ENCODE data around the gene CELF5. TPM values are rescaled to one million over a fixed set of nuclear protein-coding genes. Genes with fewer than 3 reads are reported as not detected.
"Not testable (repeated sequence)": the region's sequence is repeated elsewhere in the genome, so short reads cannot be mapped to it uniquely, and the experiment has no call there.

CELF5 gene
- total and polyA plus RNA-seq, 7 donors = under 0.01 to 1.1 (median 0.37) TPM; not detected in 1

GRCh38 chr19:3202346-3202745 lies 22.1 kb upstream of the CELF5 start:
- no peaks in the 10 kb centered on the region for H3K4me1 ChIP-seq
- no peak overlapping the region for H3K4me3 ChIP-seq
- H3K27me3 ChIP-seq = no peaks in the 10 kb centered on the region
- H3K36me3 ChIP-seq = peaks cover 0 to 54% (median 21%) of the 10 kb centered on the region in 4 donors
- no peaks in the 10 kb centered on the region for H3K9me3 ChIP-seq
- WGBS, 2 donors = 90 to 91% methylated on average over 12 of the region's 12 CpGs
- intact Hi-C loops (cut with DNase I) = no loop called here
- no peak for DNase-seq
- TF ChIP-seq POLR2A (IDR thresholded peaks at IDR 0.05) (no peak), CTCF (IDR thresholded peaks at IDR 0.05) (no peak), POLR2AphosphoS5 (IDR thresholded peaks at IDR 0.05) (no peak), EP300 (IDR thresholded peaks at IDR 0.05) (no peak)
- H3K27ac ChIP-seq = no peak overlapping the region

DNA sequence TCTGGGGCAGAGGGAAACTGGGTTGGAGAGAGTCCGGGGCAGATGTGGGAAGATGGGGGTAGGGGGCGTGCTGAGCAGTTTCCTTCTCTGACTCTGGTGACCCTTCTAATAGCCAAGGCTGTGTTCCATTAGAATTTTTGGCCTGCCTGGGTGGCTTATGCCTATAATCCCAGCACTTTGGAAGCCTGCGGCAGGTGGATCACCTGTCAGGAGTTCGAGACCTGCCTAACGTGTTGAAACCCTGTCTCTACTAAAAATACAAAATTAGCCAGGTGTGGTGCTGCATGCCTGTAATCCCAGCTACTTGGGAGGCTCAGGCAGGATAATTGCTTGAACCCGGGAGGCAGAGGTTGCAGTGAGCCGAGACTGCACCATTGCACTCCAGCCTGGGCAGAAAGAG lies 21.6 kb upstream of the CELF5 start:
- H3K27me3 ChIP-seq; H3K4me3 ChIP-seq; H3K4me1 ChIP-seq; H3K9me3 ChIP-seq; H3K27ac ChIP-seq; DNase-seq; intact Hi-C loops (cut with DNase I): not testable (repeated sequence)
- WGBS, 2 donors = 93% methylated on average over 7 of the region's 7 CpGs
- peaks cover 0 to 59% (median 26%) of the 10 kb centered on the region in 4 donors for H3K36me3 ChIP-seq

DNA sequence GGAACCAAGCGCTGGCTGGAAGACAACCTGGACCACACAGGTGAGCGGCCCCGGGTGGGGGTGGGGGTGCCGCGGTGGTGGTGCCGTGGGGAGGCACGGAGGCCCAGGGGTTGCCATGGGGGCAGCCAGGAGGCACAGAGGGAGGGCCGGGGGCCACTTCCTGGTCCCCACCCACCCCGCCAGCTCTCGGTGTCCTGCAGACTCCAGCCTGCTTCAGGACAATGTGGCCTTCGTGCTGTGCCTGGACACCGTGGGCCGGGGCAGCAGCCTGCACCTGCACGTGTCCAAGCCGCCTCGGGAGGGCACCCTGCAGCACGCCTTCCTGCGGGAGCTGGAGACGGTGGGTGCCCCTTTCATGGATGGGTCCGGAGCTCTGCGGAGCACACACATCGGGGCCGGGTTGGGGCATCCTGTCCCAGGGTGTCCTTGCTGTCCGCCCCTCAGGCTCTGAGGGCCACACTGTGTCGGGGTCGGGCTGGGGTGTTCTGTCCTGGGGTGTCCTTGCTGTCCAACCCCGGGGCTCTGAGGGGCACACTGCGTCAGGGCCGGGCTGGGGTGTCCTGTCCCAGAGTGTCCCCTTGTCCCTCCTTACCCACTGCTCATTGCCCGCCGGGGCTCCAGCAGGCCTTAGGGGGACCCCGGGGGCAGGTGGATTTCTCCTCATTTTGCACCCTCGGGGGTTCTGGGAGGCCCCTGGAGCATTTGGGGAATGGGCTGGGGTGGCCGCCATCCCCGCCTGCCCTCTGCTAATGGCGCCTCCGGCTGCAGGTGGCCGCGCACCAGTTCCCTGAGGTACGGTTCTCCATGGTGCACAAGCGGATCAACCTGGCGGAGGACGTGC lies 20.4 kb upstream of the CELF5 start:
- TF ChIP-seq EP300 (IDR thresholded peaks at IDR 0.05) (no peak), CTCF (IDR thresholded peaks at IDR 0.05) (no peak), POLR2A (IDR thresholded peaks at IDR 0.05) (no peak), POLR2AphosphoS5 (IDR thresholded peaks at IDR 0.05) (no peak)
- intact Hi-C loops (cut with DNase I) = no loop called here
- H3K9me3 ChIP-seq = no peaks in the 10 kb centered on the region
- H3K27me3 ChIP-seq = no peaks in the 10 kb centered on the region
- no peak overlapping the region for H3K27ac ChIP-seq
- H3K4me1 ChIP-seq = no peaks in the 10 kb centered on the region
- 95 to 96% methylated on average over 43 of the region's 43 CpGs for WGBS, 2 donors
- no peak overlapping the region for H3K4me3 ChIP-seq
- DNase-seq = no peak
- H3K36me3 ChIP-seq = peaks cover 0 to 58% (median 27%) of the 10 kb centered on the region in 4 donors

- Histone ChIP-seq H3K27ac (no peak overlapping the region), H3K4me1 (no peaks in the 10 kb centered on the region), H3K27me3 (no peaks in the 10 kb centered on the region), H3K36me3 (peaks cover 0 to 54% (median 27%) of the 10 kb centered on the region in 4 donors), H3K9me3 (no peaks in the 10 kb centered on the region), H3K4me3 (no peak overlapping the region)
- TF ChIP-seq EP300 (IDR thresholded peaks at IDR 0.05) (no peak), POLR2A (IDR thresholded peaks at IDR 0.05) (no peak), CTCF (IDR thresholded peaks at IDR 0.05) (no peak), POLR2AphosphoS5 (IDR thresholded peaks at IDR 0.05) (no peak)
- DNase-seq = no peak
- intact Hi-C loops (cut with DNase I) = no loop called here
- 93 to 95% methylated on average over 35 of the region's 35 CpGs for WGBS, 2 donors
Observed at GRCh38 chr19:3204646-3205275, 19.7 kb upstream of the CELF5 start.

GRCh38 chr19:3206216-3206953 lies 18.1 kb upstream of the CELF5 start:
- no peaks in the 10 kb centered on the region for H3K27me3 ChIP-seq
- intact Hi-C loops (cut with DNase I) = no loop called here
- no peaks in the 10 kb centered on the region for H3K9me3 ChIP-seq
- no peak overlapping the region for H3K27ac ChIP-seq
- TF ChIP-seq POLR2A (IDR thresholded peaks at IDR 0.05) = no peak
- TF ChIP-seq EP300 (IDR thresholded peaks at IDR 0.05) = no peak
- no peak for TF ChIP-seq CTCF (IDR thresholded peaks at IDR 0.05)
- no peak for TF ChIP-seq POLR2AphosphoS5 (IDR thresholded peaks at IDR 0.05)
- no peak overlapping the region for H3K4me3 ChIP-seq
- H3K36me3 ChIP-seq = peaks cover 0 to 48% (median 27%) of the 10 kb centered on the region in 4 donors
- 95% methylated on average over 28 of the region's 28 CpGs for WGBS, 2 donors
- no peak for DNase-seq
- no peaks in the 10 kb centered on the region for H3K4me1 ChIP-seq

Measured in sigmoid colon (tissue), 7 donors.